ENCODE results near the gene BLOC1S1. TPM values are rescaled to one million over a fixed set of nuclear protein-coding genes. Genes with fewer than 3 reads are reported as not detected.

The BLOC1S1 gene
- total RNA-seq, 1 donor from 2014 or later: 67.4 TPM

DNA sequence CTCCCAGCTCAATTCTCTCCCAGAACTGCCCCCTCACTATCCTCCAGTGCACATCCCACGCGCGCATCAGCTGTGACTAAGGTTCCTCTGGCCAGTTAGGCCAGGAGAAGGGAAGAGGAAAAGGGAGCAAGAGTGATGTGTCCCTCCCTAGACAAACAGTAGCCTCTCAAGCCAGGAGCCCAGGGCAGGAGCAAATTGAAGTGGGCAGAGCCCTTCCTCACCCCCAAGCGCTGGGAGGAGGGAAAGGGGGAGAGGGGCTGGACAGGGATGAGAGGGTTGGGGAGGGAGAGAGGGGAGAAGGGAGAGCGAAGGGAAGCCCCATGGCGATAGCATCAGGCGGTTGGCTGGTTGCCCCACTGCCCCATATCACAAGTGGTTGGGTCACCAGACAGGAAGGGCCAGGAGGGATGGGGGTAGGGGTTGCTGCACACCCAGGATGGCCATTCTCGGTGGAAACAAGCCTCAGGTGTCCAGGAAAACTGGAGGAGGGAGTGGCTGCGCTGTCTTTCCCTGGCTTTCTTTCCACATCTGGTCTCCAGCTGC, 11.9 kb downstream of the BLOC1S1 start:
- peak; percentile 36 for DNase-seq (ENCODE audit: low spot score)

GRCh38 chr12:55728186-55728938, 12.5 kb downstream of the BLOC1S1 start:
- DNase-seq (ENCODE audit: low spot score): peak; percentile 86

DNA sequence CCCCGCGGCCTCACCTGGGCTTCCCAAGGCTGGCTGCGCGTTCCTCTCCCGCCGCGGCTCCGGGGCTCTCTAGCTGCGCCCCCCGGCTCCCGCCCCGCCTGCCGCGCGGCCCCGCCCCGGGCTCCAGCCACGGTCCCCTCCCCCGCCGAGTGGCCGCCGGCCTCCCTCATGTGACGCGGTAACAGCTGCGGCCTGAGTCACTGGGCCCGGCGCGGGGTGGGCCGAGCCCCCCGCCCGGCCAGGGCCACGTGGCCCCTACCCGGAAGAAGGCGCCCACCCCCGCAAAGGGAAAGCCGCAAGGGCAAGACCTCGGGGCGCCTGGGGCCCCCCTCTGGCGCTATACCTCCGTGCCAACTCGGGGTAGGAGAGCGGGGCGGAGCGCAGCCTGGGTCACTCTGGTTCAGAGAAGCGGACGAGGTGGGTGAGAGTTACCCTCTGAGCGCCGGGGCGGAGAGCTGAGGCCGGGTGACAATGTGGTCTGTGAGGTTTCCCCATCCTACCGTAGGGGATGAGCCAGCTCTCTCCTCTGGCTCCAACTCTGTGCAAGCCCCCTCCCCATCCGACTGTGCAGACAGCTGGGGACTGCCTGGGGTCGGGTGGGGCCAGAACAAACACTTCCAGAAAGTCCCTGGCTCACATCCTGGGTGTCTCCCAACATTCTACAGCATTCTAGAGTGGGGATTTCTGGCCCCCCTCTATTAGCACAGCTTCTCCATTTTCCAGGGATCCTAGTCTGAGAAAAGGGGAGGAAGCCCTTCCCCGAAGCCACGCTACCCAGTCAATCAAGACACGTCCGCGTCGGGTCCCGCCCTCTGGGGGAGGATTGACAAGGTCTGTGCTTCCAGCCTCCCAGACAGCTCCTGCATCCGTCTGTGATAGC, 13.3 kb downstream of the BLOC1S1 start, which contains the start of gene CD63:
Gene CD63 (minus strand): TSS at position 71 of the 880 bp plus-strand sequence. CDS start 668 bp downstream, outside the sequence.
- peak; percentile 99 for DNase-seq (ENCODE audit: low spot score)

DNA sequence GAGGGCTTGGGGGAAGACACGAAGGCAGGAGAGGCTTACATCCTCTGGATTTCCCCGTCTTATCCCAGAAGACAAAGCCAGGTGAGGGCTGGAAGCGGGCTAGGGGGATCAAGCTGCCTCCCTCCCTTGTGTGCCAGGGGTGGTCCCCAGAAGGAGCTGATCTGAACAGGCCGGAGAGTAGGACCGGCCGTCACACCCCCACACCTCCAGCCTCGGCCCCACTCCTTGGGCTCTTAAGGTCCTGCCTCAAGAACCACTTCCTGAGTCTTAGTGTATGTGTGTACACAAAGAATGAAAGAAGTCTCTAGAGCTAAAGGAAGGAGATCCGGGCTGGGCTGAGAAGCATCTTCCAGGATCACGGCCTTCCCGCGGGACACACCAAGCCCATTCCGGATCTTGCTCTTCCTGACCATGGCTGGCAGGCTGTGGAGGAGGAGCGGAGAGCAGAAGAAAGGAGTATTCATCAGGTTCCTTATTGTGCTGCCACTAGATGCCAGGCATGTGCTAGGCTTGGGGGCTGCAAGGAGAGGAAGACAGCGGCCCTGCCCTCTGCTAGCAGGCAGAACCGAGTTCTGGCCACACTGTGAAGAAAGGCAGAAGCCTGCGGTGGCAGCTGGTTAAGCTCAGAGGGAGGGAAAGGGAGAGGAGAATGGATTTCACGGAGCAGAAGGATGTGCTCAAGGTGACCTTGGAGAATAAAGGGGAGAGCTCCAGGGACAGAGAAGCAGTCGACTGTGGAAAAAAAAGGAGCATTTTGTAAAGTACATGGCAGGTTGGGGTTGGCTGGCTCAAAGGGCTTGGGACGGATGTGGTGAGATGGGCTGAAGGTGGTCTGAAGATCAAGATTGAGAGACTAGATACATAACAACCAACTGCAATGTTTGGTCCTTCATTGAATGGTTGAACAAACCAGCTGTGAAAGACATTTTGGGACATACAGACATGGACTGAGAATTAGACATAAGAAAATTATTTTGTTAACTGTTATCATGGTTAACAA, 14.3 kb downstream of the BLOC1S1 start:
- DNase-seq (ENCODE audit: low spot score): peak; percentile 83

GRCh38 chr12:55732288-55732687, 16.4 kb downstream of the BLOC1S1 start:
- no peak for DNase-seq (ENCODE audit: low spot score)

DNA sequence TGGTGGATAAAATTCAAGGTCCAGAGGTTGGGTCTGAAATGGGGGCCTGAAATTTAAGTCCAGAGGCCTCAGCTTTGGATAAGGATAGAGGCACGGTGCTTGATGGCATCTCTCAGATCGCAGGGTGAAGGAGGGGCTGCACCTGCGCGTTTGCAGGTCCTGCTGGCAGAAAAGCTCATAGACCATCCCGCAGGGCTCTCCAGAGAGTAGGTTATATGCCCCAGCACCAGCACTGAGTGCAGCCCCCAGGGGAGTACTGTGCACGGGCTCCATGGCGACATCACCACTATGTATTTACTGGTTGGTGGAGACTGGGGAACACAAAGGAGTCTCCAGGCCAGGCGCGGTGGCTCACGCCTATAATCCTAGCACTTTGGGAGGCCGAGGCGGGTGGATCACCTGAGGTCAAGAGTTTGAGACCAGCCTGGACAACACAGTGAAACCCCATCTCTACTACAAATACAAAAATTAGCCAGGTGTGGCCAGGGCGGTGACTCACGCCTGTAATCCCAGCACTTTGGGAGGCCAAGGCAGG, 17.2 kb downstream of the BLOC1S1 start:
- no peak for DNase-seq (ENCODE audit: low spot score)

GRCh38 chr12:55733858-55734257, 18.0 kb downstream of the BLOC1S1 start:
- DNase-seq (ENCODE audit: low spot score): no peak

DNA sequence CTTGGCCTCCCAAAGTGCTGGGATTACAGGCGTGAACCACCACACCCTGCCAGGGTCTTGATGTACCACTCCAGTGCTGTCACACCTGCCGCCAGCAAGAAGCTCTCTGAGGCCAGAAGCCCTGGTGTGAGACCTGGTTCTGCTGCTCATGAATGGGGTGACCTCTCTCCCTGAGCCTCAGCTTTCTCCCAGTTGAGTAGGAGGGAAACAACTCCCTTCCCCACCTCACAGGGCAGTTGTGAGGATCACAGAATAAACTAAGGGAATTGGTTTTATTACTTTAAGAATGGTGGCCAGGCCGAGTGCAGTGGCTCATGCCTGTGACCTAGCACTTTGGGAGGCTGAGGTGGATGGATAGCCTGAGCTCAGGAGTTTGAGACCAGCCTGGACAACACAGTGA, 18.7 kb downstream of the BLOC1S1 start:
- DNase-seq (ENCODE audit: low spot score): no peak

GRCh38 chr12:55736076-55736475, 20.2 kb downstream of the BLOC1S1 start:
- no peak for DNase-seq (ENCODE audit: low spot score)

DNA sequence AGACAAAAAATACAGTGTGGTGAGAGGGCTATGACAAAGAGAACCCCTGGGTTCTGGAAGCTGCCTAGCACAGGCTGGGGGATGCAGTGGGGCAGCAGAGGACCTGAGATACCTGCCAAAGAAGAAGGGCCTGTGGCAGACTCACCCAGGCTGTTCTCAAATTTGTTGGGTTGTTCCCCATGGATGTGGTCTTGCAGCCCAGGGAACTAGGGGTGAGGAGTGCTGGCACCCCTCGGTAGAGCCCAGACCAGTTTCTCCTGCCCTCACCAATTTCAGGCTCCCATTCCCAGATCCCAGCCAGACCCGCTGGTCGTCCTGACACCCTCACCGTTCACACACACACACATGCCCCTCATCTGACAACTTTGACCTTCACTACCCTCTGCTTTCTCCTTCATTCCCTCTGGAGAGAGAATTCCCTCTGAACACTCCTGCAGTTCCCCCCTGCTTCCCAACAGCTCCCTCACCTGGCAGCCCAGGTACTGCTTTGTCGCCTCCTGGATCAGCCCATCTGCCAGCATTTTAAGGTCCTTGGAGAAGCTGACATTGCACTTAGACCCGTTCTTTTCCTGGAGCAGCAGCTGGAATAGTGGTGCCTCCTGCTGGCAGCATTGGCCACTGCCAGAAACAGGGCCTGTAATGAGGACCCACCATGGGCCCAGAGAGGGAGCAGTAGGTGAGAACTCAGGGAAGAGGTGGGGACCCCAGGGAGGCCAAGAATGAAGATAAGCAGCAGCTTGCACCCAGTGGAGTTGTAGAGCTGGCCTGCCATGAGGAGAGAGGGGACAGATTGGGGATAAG, 21.1 kb downstream of the BLOC1S1 start:
- peak; percentile 67 for DNase-seq (ENCODE audit: low spot score)

DNA sequence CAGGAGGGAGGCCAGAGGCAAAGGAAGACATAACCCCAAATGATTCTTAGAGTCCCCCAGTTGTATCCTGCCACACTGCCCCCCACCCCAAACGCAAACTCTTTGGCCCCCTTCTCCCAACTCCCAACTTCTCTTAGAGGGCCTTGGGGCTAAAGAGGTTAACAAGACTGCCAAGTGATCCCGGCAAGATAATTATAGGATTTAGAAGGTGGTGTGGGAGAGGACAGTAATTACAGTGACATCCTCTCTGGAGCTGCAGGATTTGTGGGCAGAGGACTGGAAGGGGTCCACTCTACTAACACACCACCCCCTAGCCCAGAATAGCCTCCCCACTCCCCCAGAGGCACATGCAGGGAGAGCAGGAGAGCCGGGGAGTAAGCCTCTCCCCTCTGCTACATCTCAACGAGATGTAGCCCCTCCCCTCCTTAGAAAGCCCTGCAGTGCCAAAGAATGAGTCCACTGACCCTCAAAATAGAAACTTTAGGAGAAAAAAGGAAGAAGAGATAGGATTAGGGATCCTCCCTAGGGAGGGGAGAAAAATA, 21.8 kb downstream of the BLOC1S1 start:
- peak; percentile 81 for DNase-seq (ENCODE audit: low spot score)

GRCh38 chr12:55738123-55739024, 22.5 kb downstream of the BLOC1S1 start:
- DNase-seq (ENCODE audit: low spot score): peak; percentile 98

DNA sequence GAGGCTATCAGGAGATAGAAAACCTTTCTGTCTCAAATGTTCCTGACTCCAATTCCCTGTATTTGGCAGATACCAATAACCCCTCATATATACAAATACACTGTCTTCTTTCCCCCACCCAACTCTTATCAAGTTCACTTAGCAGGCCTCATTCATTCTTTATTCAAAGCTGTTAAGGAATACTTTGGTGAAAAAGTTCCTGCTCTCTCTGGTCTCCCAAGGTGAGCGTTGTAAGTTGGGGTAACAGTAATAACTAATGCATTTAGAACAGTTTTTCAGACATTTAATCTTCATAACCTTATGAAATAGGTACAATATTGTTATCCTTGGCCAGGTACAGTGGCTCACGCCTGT, 23.2 kb downstream of the BLOC1S1 start:
- DNase-seq (ENCODE audit: low spot score): no peak

DNA sequence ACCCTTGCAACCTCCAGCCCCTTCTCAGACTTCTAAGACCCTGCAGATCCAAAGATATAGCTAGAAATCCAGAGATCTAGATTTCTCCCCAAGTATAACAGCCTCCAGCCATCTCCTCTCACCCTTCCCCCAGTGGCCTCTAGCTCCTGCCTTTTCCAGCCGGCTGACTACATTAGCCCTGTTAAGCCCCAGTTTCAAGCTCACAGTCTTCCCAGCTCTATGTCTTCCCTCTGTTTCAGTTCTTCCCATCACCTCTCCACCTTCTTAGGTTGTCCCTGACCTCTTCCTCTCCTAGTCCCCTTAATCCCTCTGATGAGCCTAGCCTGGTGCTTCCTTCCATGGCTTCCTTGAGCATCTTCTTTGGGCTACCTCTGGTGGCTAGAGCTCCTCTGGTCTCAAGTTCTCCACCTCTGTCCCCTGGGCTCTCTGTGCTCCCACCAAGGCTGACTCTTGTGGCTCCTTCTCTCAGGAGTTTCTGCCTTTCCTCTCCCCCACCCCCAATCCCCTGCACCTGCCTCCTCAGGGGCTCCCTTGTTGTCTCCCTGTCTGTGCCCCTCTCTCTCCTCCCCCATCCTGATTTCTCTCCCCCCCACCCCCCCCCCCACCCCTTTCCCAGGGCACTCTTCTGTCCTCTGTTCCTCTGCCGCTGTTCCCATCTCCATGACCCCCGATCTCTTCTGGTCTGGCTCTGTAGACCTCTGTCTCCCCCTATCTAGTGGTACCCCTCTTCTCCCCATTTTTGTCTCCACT, 26.3 kb downstream of the BLOC1S1 start:
- DNase-seq (ENCODE audit: low spot score): peak; percentile 47

- DNase-seq (ENCODE audit: low spot score): peak; percentile 93
Observed at GRCh38 chr12:55742719-55743405, 27.0 kb downstream of the BLOC1S1 start, which contains the start of gene GDF11. Gene GDF11 (plus strand): TSS chr12:55743122. CDS start chr12:55743317, 195 bp downstream.

DNA sequence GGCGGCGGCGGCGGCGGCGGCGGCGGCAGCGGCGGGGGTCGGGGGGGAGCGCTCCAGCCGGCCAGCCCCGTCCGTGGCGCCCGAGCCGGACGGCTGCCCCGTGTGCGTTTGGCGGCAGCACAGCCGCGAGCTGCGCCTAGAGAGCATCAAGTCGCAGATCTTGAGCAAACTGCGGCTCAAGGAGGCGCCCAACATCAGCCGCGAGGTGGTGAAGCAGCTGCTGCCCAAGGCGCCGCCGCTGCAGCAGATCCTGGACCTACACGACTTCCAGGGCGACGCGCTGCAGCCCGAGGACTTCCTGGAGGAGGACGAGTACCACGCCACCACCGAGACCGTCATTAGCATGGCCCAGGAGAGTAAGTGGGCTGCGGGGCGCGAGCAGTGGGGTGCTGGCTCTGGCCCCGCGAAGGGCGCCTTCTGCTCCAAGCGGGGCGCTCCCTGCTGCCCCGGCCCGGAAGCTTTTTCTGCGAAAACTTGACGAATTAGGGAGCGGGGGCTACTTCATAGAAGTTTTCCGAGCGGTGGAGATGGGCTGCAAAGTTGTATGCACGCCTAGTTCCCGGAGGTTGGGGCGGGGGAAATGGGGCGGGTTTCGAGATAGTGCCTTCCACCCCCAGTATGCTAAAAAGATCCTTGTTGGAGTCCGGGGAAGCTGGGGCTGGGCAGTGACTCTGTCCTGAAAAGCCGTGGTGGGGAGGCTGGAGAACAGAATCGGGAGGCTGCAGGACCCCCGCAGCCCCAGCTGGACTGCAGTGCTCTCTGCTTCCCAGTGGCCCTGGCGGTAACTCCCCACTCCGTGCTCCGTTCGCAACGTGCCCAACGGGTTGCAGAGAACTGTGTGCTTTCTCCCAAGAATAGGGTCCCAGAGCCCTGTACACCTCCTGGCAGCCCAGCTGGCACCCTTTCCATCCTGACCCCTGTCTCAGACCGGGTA, 27.8 kb downstream of the BLOC1S1 start:
- DNase-seq (ENCODE audit: low spot score): peak; percentile 66

Measured in umbilical cord (tissue), 2 donors.